Fibroblast of skin of right biceps (primary cell): ENCODE results near the gene MARCHF9.

Source experiments
- DNase-seq: peaks from one replicate; pipeline ENCODE4 v3.0.0-alpha.2; 2013

MARCHF9 gene

DNA sequence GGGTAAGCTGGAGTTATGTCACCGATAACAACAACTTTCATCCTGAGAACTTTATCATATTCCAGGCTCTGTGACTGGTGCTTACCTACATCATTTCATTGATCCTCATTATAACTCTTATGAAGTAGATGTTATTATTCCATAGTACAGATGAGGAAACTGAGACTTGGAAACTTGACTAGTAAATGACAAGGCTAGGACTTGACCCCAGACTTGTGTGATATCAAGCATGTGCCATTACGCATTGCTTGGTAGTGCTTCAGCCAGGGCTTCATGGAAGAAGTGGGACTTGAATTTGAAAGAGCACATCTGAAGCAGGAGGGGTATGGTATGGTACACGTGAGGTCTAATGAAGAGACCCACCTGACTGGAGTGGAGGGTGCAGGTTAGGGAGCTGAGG is 51.8 kb downstream of the MARCHF9 start:
- DNase-seq: no peak

DNA sequence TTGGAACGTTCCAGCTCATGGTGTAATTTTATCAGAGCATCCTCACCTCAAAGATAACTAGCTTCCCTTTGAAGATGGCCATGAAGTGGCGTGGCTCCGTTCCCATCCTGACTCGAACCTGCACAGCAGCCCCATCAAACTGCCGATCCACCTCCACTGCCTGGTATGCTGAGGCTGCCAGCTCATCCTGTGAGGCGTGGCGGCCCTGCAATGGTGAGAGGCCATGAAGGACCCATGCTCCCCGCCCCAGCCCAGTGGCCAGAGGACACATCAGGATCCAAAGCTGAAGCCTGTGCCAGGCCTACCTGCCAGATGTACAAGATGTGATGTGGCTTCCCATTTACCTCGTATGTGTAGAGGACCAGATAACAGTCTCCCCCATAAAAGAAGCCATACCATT is 52.4 kb downstream of the MARCHF9 start:
- DNase-seq: no peak

DNA sequence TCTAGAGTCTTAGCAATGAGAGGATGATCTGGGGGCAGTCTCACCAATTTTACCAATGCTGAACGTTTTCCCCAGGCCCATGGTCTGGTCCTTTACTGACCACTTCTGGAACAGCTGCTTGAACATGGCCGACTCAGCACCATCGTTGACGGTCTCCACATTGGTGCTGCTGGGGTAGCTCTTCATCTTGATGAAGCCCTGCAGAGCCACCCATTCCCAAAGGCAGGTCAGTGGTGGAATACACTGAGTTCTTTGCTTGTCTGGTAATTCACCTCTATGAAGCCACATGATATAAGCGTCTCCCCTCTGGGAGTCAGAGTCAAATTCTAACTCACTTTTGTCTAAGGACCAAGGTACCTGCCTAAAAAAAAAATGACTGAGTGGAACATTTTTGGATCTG is 53.4 kb downstream of the MARCHF9 start:
- DNase-seq: no peak

DNA sequence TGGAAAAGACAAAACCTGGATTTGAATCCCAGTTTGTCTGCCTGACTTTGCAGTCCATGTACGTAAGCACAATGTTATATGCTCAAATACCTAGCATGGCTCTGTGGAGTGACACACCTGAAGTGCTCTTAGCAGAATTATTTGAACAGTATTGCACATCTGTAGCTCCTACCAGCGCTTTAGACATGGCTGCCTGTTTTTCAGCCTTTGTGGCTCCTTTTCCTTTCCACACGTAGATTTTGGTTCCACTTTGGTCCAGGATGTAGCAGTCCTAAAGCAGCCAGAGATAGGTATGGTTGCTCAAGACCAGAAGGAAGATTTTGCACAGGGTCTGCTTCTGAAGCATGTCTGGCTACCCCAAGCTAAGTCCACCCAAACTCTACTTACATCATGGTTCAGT is 54.5 kb downstream of the MARCHF9 start:
- no peak for DNase-seq
